IMR-90 (cell line): ENCODE data around the gene DAB2. TPM values are rescaled to one million over a fixed set of nuclear protein-coding genes. Genes with fewer than 3 reads are reported as not detected.

ENCODE experiments used
- ATAC-seq: fragments of 200-7000 bp; cut with Tn5 transposase; 2 replicates; pipeline ENCODE4 v1.9.1; 2020; ENCODE audit warnings: low read depth, mild to moderate bottlenecking, moderate library complexity
- BruUV-seq: library from RNA; stranded (reverse); fragments of 400-500 nt; replicated peaks from 2 replicates; lab custom pipeline; 2021; lab: Mats Ljungman, UMichigan
- CTCF ChIA-PET: fragments of 300-600 bp; formaldehyde crosslinking; extraction: SDS; loops from one replicate; lab custom pipeline; 2021; ENCODE audit warnings: antibody characterized with exemption; lab: Yijun Ruan, JAX
- POLR2A ChIA-PET: fragments of 300-600 bp; sonication (Branson Sonifier 250); formaldehyde crosslinking; loops from one replicate; lab custom pipeline; 2022; ENCODE audit warnings: antibody characterized with exemption; ENCODE audit not compliant: unreplicated experiment; lab: Charles Lee
- DNase-seq: peaks from one replicate; pipeline ENCODE4 v3.0.0; 2013
- H2AFZ ChIP-seq: replicated peaks from 2 replicates; pipeline ENCODE3; 2013; ENCODE audit warnings: low read length, mild to moderate bottlenecking; ENCODE audit not compliant: poor library complexity
- H2AK5ac ChIP-seq: 2 replicates; pipeline ENCODE4 v1.6.1; 2013; ENCODE audit warnings: low read depth, low read length, inconsistent platforms
- H2AK9ac ChIP-seq: replicated peaks from 2 replicates; pipeline ENCODE3; 2013; ENCODE audit warnings: mild to moderate bottlenecking, low read depth, low read length, moderate library complexity; ENCODE audit not compliant: poor library complexity
- H2BK120ac ChIP-seq: 2 replicates; pipeline ENCODE4 v1.6.1; 2013; ENCODE audit warnings: low read depth, low read length, inconsistent platforms
- H2BK15ac ChIP-seq: 3 replicates; pipeline ENCODE4 v1.6.1; 2013; ENCODE audit warnings: low read depth, low read length, inconsistent platforms
- H2BK20ac ChIP-seq: 2 replicates; pipeline ENCODE4 v1.6.1; 2013; ENCODE audit warnings: low read depth, mild to moderate bottlenecking, inconsistent platforms, low read length, moderate library complexity
- H2BK5ac ChIP-seq: 2 replicates; pipeline ENCODE4 v1.6.1; 2013; ENCODE audit warnings: mild to moderate bottlenecking, low read depth, low read length, inconsistent platforms; ENCODE audit not compliant: poor library complexity, severe bottlenecking
- H3K14ac ChIP-seq: replicated peaks from 2 replicates; pipeline ENCODE4 v1.6.1; 2013; ENCODE audit warnings: low read depth, low read length, inconsistent platforms
- H3K18ac ChIP-seq: 2 replicates; pipeline ENCODE4 v1.6.1; 2013; ENCODE audit warnings: low read depth, low read length, control low read depth
- H3K23ac ChIP-seq: 2 replicates; pipeline ENCODE4 v1.6.1; 2013; ENCODE audit warnings: low read depth, low read length, inconsistent platforms
- H3K27ac ChIP-seq: 2 replicates; pipeline ENCODE4 v1.5.1; 2013; ENCODE audit warnings: mild to moderate bottlenecking, control low read depth, low read length; ENCODE audit not compliant: insufficient read depth
- H3K27me3 ChIP-seq: 2 replicates; pipeline ENCODE4 v1.6.1; 2013; ENCODE audit warnings: low read length; ENCODE audit not compliant: control insufficient read depth, insufficient read depth
- H3K36me3 ChIP-seq: 2 replicates; pipeline ENCODE4 v1.6.1; 2013; ENCODE audit warnings: low read length, mixed read lengths; ENCODE audit not compliant: control insufficient read depth, insufficient read depth
- H3K4ac ChIP-seq: 2 replicates; pipeline ENCODE4 v1.6.1; 2013; ENCODE audit warnings: low read depth, low read length, inconsistent platforms
- H3K4me1 ChIP-seq: 2 replicates; pipeline ENCODE4 v1.6.1; 2013; ENCODE audit warnings: low read length, mixed read lengths; ENCODE audit not compliant: control insufficient read depth, insufficient read depth
- H3K4me2 ChIP-seq: 2 replicates; pipeline ENCODE4 v1.6.1; 2013; ENCODE audit warnings: low read depth, mild to moderate bottlenecking, control low read depth, low read length, moderate library complexity
- H3K4me3 ChIP-seq: 2 replicates; pipeline ENCODE4 v1.5.1; 2013; ENCODE audit warnings: low read depth, mild to moderate bottlenecking, control low read depth, low read length, moderate library complexity; ENCODE audit not compliant: insufficient read depth
- H3K56ac ChIP-seq: 2 replicates; pipeline ENCODE4 v1.6.1; 2013; ENCODE audit warnings: low read length, inconsistent platforms; ENCODE audit not compliant: insufficient read depth; ENCODE audit errors: extremely low read depth
- H3K79me1 ChIP-seq, 2 experiments: 2 replicates each; pipeline ENCODE4 v1.6.1; 2013; ENCODE audit warnings: low read length in 2 of 2, inconsistent platforms in 1 of 2, low read depth in 1 of 2
- H3K9ac ChIP-seq: 2 replicates; pipeline ENCODE4 v1.6.1; 2013; ENCODE audit warnings: low read depth, low read length, control low read depth
- H3K9me1 ChIP-seq: 2 replicates; pipeline ENCODE4 v1.6.1; 2013; ENCODE audit warnings: low read length, inconsistent platforms; ENCODE audit not compliant: insufficient read depth
- H3K9me3 ChIP-seq: 2 replicates; pipeline ENCODE4 v1.6.1; 2013; ENCODE audit warnings: low read length; ENCODE audit not compliant: control insufficient read depth, insufficient read depth
- H4K20me1 ChIP-seq: 2 replicates; pipeline ENCODE4 v1.6.1; 2013; ENCODE audit warnings: low read length, inconsistent platforms; ENCODE audit not compliant: insufficient read depth
- H4K5ac ChIP-seq: 2 replicates; pipeline ENCODE4 v1.6.1; 2013; ENCODE audit warnings: mild to moderate bottlenecking, low read depth, low read length, control low read depth
- H4K8ac ChIP-seq, 2 experiments: 2 replicates each; pipeline ENCODE4 v1.6.1; 2013; ENCODE audit warnings: low read depth in 2 of 2, low read length in 2 of 2, control low read depth in 1 of 2, inconsistent platforms in 1 of 2
- H4K91ac ChIP-seq: 2 replicates; pipeline ENCODE4 v1.6.1; 2013; ENCODE audit warnings: low read depth, low read length, inconsistent platforms; ENCODE audit not compliant: insufficient read depth
- BHLHE40 ChIP-seq: fragments of 150-350 bp; IDR thresholded peaks from 2 replicates; pipeline ENCODE4 v1.6.1; 2016; ENCODE audit warnings: mild to moderate bottlenecking, low read depth, low read length
- FOS ChIP-seq: fragments of 150-350 bp; IDR thresholded peaks from 2 replicates; pipeline ENCODE4 v1.6.1; 2016; ENCODE audit warnings: low read depth, low read length
- NFE2L2 ChIP-seq: fragments of 150-350 bp; IDR thresholded peaks from 2 replicates; pipeline ENCODE4 v1.6.1; 2016; ENCODE audit warnings: low read depth, mild to moderate bottlenecking, low read length
- POLR2A ChIP-seq: IDR thresholded peaks from 2 replicates; pipeline ENCODE4 v1.6.1; 2012; ENCODE audit warnings: mild to moderate bottlenecking, low read depth, low read length
- RAD21 ChIP-seq: IDR thresholded peaks from 2 replicates; pipeline ENCODE4 v1.6.1; 2012; ENCODE audit warnings: low read length, improper control_type of control experiment
- SMC3 ChIP-seq: fragments of 150-350 bp; IDR thresholded peaks from 2 replicates; pipeline ENCODE4 v1.6.1; 2016; ENCODE audit warnings: low read depth, mild to moderate bottlenecking, antibody characterized with exemption, low read length, moderate library complexity
- WGBS, 2 experiments: methylation state at CpG; one replicate each; pipeline versions ENCODE4 v1.1.5 to v1.1.7; 2013; ENCODE audit warnings: missing lambda C conversion rate in 2 of 2; ENCODE audit not compliant: insufficient read length in 1 of 2; ENCODE audit errors: extremely low coverage in 2 of 2; 5-methylcytosine and 5-hydroxymethylcytosine counted together
- dilution Hi-C: fragments of 300-500 bp; cut with HindIII; formaldehyde crosslinking; loops from one replicate; pipeline ENCODE4 v1.14.3; 2018; ENCODE audit warnings: low sequenced_read_pairs; ENCODE audit not compliant: unreplicated experiment
- in situ Hi-C: fragments of 300-500 bp; cut with MboI; formaldehyde crosslinking; loops from 3 replicates; pipeline ENCODE4 v1.14.3; 2019; ENCODE audit warnings: low sequenced_read_pairs, inconsistent platforms, mixed read lengths
- intact Hi-C: fragments of 100-400 bp; cut with micrococcal nuclease; formaldehyde crosslinking; loops from 2 replicates; pipeline ENCODE4 v1.10.0; 2022
- polyA plus RNA-seq, 3 experiments: library from polyadenylated mRNA; depleted of rRNA; stranded (reverse); fragments of >200 nt; gene quantifications; 2 replicates each; pipeline ENCODE4 v1.2.3, GENCODE V29; 2012; ENCODE audit warnings: low replicate concordance in 1 of 3
- total RNA-seq: library from RNA; depleted of rRNA; stranded (reverse); fragments of >200 nt; gene quantifications from 2 replicates; pipeline ENCODE4 v1.2.3, GENCODE V29; 2012
- TF ChIP-seq, protein P1 (sequence below): conservative IDR thresholded peaks from 2 replicates; pipeline ENCODE4 v1.5.1; 2012; ENCODE audit warnings: mild to moderate bottlenecking, low read depth, low read length, improper control_type of control experiment

DAB2 gene
- total and polyA plus RNA-seq, 2 of the 4 experiments (the other 2 are of a cell fraction), result 50.0 to 101 TPM

DNA sequence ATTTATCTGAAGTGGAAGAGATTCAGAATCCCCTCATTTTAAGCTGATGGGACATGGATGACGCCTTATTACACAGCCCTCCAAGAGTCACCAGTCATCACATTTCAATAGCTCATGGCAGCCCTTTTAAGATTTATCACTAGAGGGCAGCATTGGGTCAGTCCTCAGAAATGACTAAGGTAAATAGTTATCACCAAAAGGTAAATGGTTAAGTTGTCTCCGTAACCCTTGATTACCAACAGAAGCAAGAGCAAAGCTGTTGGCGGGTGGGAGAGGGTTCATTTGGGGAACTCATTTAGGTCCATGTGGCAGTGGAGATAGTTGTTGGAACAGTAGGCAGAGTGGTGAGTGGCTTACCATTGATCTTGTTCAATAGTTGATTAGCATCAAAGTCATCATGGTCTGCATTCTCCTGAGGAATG is 48.5 kb downstream of the DAB2 start:
- no peak for TF ChIP-seq NFE2L2
- peak; percentile 74 for TF ChIP-seq RAD21
- TF ChIP-seq POLR2A, result 0 out of 2 replicates have a peak, but pooled peaks have one; percentile 2
- TF ChIP-seq BHLHE40, result no peak
- no peak for TF ChIP-seq FOS
- peak; percentile 67 for TF ChIP-seq SMC3
- TF ChIP-seq, protein P1, sequence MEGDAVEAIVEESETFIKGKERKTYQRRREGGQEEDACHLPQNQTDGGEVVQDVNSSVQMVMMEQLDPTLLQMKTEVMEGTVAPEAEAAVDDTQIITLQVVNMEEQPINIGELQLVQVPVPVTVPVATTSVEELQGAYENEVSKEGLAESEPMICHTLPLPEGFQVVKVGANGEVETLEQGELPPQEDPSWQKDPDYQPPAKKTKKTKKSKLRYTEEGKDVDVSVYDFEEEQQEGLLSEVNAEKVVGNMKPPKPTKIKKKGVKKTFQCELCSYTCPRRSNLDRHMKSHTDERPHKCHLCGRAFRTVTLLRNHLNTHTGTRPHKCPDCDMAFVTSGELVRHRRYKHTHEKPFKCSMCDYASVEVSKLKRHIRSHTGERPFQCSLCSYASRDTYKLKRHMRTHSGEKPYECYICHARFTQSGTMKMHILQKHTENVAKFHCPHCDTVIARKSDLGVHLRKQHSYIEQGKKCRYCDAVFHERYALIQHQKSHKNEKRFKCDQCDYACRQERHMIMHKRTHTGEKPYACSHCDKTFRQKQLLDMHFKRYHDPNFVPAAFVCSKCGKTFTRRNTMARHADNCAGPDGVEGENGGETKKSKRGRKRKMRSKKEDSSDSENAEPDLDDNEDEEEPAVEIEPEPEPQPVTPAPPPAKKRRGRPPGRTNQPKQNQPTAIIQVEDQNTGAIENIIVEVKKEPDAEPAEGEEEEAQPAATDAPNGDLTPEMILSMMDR, result peak; percentile 72
- ChIA-PET CTCF (interaction anchor here (0.8 to 2.4 kb wide), 11 partner anchors 16 to 195 kb away, joined by 3 to 17 read pairs (median 5); partner anchors contain the start of gene DAB2), POLR2A (interaction anchor here (1.0 kb wide), 1 partner anchor 169 kb away, joined by 3 read pairs; no protein-coding TSS in a partner anchor)
- DNase-seq (peak; percentile 48), ATAC-seq (peak; percentile 49)
- no peak overlapping the region for H3K14ac ChIP-seq
- no peak overlapping the region for H3K23ac ChIP-seq
- H4K5ac ChIP-seq, result no peak overlapping the region
- no peak overlapping the region for H2BK120ac ChIP-seq
- no peak overlapping the region for H2AFZ ChIP-seq
- no peak overlapping the region for H2BK15ac ChIP-seq
- H3K4me2 ChIP-seq, result no peak overlapping the region
- peaks cover 6% of the 10 kb centered on the region; the same call in 1 of the 2 replicates for H3K4me1 ChIP-seq
- dilution Hi-C loops (no loop called here), in situ Hi-C loops (loop anchor here (25.0 kb wide), 2 partner anchors 386 to 1386 kb away; partner anchors contain the start of gene TTC33), intact Hi-C loops (loop anchor here (1.0 to 10.0 kb wide), 5 partner anchors 48 to 382 kb away; partner anchors contain the start of genes DAB2 and FYB1)
- H3K9me1 ChIP-seq, result peaks cover 8% of the 10 kb centered on the region; the same call in 1 of the 2 replicates
- no CpG with 5 or more reads among the region's 3 CpGs for WGBS, 2 experiments
- peaks cover 61% of the 10 kb centered on the region for H3K36me3 ChIP-seq
- no peak overlapping the region for H3K4ac ChIP-seq
- no peaks in the 10 kb centered on the region for H3K27me3 ChIP-seq
- no peak overlapping the region for H2BK20ac ChIP-seq
- no peak overlapping the region for H4K8ac ChIP-seq
- peaks cover 6 to 19% of the 10 kb centered on the region in 2 experiments; a peak in 2 of 4 replicates for H3K79me1 ChIP-seq
- no TSS peak for BruUV-seq
- no peak overlapping the region for H3K27ac ChIP-seq
- 0 out of 2 replicates have a peak overlapping the region, but pooled peaks have one; percentile 5 for H3K56ac ChIP-seq
- H2BK5ac ChIP-seq, result no peak overlapping the region
- no peak overlapping the region for H3K4me3 ChIP-seq
- H3K18ac ChIP-seq, result no peak overlapping the region
- no peak overlapping the region for H3K9ac ChIP-seq
- H4K91ac ChIP-seq, result no peak overlapping the region
- no peak overlapping the region for H2AK5ac ChIP-seq
- H3K9me3 ChIP-seq, result no peaks in the 10 kb centered on the region
- H4K20me1 ChIP-seq, result peaks cover 6% of the 10 kb centered on the region; the same call in 1 of the 2 replicates
- H2AK9ac ChIP-seq, result no peak overlapping the region
